ENCODE measurements around the gene DLAT.

DNA sequence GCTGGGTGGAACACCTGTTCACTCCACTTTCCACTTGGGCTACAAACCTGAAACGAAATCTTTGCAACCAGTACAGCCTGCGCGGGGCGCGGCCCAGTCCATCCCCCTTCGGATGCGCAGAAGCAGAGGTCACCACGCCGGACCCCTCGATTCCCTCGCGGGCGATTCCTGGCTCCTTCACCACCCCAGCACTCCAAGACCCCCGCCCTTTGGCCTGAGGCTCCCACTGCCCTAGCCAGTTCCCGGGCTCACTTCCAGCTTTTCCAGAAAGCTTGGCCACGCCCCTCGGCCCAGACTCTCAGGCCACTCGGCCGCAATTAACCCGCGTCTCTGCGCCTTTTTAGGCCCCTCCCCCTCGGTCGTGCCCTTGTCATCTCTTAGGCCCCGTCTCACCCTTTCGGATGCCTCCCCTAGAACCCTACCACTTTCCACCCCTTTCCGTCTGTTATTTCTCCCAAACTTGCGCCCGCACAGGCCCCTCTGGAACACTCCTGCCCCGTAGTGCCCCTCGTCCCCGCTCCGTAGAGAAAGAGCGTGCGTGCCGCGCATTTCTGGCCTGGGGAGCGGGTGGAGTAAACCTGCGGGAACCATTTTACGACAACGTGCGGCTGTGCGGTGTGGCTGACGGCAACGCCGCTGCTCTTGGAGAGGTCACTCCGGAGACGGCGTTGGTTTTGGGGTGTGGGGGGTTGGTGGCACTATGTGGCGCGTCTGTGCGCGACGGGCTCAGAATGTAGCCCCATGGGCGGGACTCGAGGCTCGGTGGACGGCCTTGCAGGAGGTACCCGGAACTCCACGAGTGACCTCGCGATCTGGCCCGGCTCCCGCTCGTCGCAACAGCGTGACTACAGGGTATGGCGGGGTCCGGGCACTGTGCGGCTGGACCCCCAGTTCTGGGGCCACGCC, at the start of gene DLAT:
- TF ChIP-seq, protein P1, sequence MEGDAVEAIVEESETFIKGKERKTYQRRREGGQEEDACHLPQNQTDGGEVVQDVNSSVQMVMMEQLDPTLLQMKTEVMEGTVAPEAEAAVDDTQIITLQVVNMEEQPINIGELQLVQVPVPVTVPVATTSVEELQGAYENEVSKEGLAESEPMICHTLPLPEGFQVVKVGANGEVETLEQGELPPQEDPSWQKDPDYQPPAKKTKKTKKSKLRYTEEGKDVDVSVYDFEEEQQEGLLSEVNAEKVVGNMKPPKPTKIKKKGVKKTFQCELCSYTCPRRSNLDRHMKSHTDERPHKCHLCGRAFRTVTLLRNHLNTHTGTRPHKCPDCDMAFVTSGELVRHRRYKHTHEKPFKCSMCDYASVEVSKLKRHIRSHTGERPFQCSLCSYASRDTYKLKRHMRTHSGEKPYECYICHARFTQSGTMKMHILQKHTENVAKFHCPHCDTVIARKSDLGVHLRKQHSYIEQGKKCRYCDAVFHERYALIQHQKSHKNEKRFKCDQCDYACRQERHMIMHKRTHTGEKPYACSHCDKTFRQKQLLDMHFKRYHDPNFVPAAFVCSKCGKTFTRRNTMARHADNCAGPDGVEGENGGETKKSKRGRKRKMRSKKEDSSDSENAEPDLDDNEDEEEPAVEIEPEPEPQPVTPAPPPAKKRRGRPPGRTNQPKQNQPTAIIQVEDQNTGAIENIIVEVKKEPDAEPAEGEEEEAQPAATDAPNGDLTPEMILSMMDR (conservative IDR thresholded peaks at IDR 0.05; ENCODE audit: low read length) = no peak
- TF ChIP-seq EZH2phosphoT487 (IDR thresholded peaks at IDR 0.05; ENCODE audit: borderline replicate concordance) = no peak

All from Loucy (cell line).